HG02840 (cell line): ENCODE data around the gene PROP1.
"Not testable (repeated sequence)": the region's sequence is repeated elsewhere in the genome, so short reads cannot be mapped to it uniquely, and the experiment has no call there.

Source experiments
- ATAC-seq: cut with Tn5 transposase; IDR thresholded peaks from one replicate; pipeline ENCODE4 v1.9.1; 2021; ENCODE audit warnings: mild to moderate bottlenecking, moderate library complexity, moderate number of reproducible peaks; ENCODE audit not compliant: unreplicated experiment, low FRiP score

Gene PROP1

GRCh38 chr5:177949656-177950055 lies 46.4 kb downstream of the PROP1 start:
- ATAC-seq: not testable (repeated sequence)

GRCh38 chr5:177949065-177949464 lies 47.0 kb downstream of the PROP1 start:
- peak; percentile 64 for ATAC-seq

GRCh38 chr5:177947912-177948311 lies 48.1 kb downstream of the PROP1 start:
- not testable (repeated sequence) for ATAC-seq

DNA sequence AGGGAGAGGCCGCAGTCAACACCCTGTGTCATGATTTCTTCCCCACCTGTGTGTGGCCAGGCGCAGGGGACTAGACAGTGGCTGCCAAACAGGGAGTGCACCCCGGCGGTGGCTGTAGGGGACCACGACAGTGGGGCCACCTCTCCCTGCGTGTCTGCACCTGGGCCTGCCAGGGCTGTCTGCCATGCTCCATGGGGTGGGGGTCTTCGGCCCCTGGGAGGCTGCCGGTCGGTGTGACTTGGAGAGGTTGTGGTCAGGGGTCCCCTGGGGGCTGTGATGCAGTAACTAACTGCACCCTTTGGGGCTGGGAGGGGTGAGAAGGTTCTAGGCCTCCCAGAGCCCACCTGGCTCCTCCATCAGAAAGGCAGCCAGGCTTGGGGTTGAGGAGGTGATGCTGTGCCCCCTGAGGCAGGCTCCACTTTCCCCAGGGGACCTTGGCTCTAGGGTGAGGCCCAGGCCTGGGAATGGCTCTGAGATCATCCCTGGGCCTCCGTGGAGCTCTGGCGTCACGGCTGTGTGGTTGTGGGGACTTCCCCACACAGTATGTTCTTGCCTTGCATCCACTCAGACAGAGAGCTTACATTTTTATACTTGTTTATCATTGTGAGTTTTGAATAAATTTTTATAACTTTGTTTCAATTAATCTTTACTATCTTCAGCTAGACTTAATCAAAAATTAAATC lies 50.3 kb downstream of the PROP1 start:
- ATAC-seq: not testable (repeated sequence)

- not testable (repeated sequence) for ATAC-seq
Measured at GRCh38 chr5:177945145-177945544, 50.9 kb downstream of the PROP1 start.

DNA sequence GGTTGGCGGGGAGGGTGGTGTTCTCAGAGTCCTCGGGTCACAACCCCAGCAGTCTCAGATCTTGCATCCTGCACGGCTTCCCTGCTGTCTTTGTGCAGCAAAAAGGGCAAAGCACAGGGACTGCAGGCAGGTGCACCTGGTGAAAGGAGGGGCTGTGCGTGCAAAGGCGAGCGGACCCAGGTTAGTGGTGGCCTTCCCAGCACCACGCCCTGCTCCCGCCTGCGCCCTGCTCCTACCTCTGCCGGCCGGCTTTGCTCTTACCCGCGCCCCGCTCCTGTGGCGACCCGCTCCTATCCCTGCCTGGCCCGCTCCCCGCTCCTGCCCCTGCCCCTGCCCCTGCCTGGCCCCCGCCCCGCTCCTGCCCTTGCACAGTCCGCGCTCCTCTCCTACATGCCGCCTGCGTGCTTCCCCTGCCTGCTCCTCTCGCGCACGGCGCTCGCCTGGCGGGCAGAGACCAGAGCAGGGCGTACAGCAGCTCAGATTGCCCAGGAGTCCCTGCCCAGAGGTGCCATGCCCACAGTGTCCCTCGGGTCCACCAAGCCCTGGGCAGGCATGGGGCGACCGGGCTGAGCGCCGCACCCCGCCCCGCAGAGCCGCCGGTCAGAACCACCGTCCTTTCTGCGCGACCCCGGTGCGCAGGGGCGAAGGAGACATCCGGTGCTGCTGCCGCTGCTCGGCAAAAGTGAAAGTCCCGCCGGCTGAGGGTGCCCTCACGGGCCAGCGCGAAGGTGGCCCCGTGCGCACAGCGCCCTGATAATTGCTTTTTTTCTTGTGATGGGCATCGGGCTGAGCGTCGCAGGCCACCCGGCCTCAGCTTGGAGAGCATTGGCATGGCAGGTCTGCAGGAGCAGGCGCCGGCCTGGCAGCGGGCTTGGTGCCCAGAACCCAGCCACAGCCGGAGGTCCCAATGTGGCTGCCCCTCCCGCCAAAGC lies 52.0 kb downstream of the PROP1 start:
- ATAC-seq: not testable (repeated sequence)

DNA sequence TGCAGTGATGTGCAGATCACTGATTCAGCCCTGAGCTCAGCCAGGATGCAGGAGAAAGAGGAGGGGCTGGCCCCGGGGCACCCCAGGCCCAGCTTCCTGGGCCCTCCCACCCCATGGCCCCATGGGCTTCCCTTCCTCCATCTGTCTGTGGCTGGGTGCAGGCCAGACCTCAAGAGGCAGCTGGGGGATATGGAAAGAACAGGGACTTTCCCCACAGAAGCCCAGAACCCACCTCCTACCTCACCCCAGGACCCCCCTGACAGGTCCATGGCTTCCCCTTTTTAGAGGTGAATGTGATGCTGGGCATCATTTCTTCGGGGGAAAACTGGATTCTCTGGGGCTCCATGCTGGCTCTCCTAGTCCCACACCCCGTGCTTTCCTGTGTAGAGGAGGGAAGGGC lies 53.1 kb downstream of the PROP1 start:
- not testable (repeated sequence) for ATAC-seq
